Immature natural killer cell (primary cell): ENCODE results near the gene ITSN2. TPM values are rescaled to one million over a fixed set of nuclear protein-coding genes. Genes with fewer than 3 reads are reported as not detected.

Source experiments
- polyA plus RNA-seq, 3 donors: library from polyadenylated mRNA; unstranded; fragments of 300-500 nt; fragmentation: Illumina TruSeq; gene quantifications; one replicate each; pipeline ENCODE4 v1.2.3, GENCODE V29; 2021

The ITSN2 gene
- polyA plus RNA-seq, 3 donors from 2014 or later: 33.7 to 83.8 (median 35.6) TPM

Other genes with a start within 250 kb of the ITSN2 start
- not detected for gene PFN4, start 237.2 kb downstream of the ITSN2 start, polyA plus RNA-seq
- 10 to 100 TPM in 2 of 3 donors, 1 to 10 TPM in 1; 4.1 to 16.2 (median 16.1) TPM for gene FAM228B, start 237.1 kb downstream of the ITSN2 start, polyA plus RNA-seq
- gene FAM228A, start 185.5 kb downstream of the ITSN2 start, polyA plus RNA-seq: under 1 TPM; 0.14 to 0.41 (median 0.21) TPM
- 10 to 100 TPM; 21.2 to 35.0 (median 25.6) TPM for gene NCOA1, start 130.7 kb upstream of the ITSN2 start, polyA plus RNA-seq